GM21381 (cell line): ENCODE measurements around the gene LHX5.

ENCODE experiments used
- ATAC-seq: cut with Tn5 transposase; IDR thresholded peaks from one replicate; pipeline ENCODE4 v1.9.1; 2021; ENCODE audit warnings: mild to moderate bottlenecking, moderate library complexity; ENCODE audit not compliant: unreplicated experiment

Gene LHX5

DNA sequence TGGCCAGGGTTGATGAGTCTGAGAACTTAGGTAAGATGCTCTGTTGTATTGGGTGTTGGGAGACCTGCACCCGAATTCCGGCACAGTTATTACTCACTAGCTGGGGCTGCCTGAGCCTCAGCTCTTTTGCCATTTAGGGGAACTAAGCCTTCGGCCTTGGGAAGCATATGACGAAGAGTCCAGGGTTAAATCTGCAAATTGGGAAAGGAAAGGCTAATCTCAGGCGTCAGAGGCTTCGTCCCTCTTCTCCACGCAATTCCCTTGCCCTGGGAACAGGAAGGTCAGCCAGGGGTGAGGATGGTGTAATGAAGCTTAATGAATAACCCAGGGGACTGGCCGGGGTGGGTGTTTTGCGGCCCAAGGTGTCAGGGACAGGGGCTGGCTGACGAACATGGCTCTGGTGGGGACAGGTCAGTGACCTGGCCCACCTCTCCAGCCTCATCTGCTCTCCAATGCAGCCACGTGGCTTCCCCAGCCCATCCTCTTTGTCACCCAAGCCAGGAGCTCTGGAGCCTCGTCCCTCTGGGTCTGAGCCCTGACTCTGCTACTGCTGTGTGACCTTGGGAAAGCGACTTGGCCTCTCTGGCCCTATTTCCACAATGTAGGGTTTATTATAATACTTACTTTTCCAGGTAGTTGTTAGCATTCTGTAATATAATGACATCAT is 53.3 kb downstream of the LHX5 start:
- ATAC-seq, result no peak

DNA sequence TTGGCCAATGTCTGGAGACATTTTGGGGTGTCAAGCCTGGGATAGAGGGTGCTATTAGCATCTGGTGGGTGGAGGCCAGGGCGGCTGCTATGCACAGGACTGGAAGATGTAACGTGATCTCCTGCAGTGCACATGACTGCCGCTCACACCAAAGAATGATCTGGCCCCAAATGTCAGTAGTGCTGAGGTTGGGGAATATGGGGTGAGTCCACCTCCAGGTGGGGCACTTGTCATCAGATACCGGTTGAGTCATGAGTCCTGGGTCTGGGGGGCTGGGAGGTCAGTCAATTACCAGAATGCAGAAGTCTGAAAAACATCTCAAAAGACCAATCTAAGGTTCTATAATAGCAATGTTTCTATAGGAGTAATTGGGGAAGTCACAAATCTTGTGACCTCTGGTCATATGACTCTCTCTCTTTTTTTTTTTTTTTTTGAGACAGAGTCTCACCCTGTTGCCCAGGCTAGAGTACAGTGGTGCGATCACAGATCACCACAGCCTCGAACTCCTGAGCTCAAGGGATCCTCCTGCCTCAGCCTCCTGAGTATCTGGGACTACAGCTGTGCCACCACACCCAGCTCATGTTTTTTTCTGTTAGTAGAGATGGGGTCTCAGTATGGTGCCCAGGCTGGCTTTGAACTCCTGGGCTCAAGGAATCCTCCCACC is 55.4 kb downstream of the LHX5 start:
- ATAC-seq, result no peak

DNA sequence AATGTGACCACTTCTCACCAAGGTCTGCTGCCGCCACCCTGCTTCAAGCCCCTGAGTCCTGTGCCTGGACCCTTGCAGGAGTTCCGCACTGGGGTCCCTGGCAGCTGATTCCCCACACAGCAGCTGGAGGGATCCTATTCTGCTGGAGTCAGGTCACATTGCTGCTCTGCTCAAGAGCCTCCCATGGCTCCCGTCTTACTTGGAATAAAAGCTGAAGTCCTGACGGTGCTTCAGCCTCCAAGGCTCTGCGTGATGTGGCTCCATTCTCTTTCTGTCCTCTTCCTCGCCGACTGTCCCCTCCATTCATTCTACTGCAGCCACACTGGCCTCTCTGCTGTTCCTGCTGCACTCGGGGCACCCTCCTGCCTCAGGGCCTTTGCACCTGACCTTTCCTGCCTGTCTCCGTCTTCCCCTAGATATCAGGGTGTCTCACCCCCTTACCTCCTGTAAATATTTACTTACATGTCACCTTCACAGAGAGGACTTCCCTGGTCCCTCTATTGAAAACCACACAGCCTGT is 57.1 kb downstream of the LHX5 start:
- no peak for ATAC-seq

DNA sequence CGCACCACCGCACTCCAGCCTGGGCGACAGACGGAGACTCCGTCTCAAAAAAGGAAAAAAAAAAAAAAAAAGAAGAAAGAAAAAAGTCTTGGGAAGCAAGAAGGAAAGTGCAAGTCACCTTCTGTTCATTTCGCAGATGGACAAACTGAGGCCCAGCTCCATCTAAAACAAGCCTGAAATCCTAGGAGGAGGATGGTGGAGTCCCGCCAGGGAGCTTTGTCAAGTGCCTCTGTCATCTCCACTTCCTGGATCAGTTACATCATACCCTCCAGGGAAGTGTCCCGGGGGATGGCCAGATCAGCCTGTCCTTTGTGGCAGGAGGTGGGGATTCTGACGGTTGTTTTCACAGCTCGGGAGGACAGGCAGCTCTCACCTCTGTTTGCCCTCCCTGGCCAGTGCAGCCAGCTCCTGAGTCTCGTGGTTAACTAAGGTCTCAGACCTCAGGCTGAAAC is 58.2 kb downstream of the LHX5 start:
- ATAC-seq, result no peak
